GM19099 (cell line): ENCODE measurements around the gene KRTAP5-6.

Experiments
- POLR2A ChIP-seq: IDR thresholded peaks from 3 replicates; pipeline ENCODE4 v1.6.1; 2011; ENCODE audit warnings: low read depth; ENCODE audit not compliant: insufficient read length; ENCODE audit errors: extremely low read depth

The KRTAP5-6 gene

DNA sequence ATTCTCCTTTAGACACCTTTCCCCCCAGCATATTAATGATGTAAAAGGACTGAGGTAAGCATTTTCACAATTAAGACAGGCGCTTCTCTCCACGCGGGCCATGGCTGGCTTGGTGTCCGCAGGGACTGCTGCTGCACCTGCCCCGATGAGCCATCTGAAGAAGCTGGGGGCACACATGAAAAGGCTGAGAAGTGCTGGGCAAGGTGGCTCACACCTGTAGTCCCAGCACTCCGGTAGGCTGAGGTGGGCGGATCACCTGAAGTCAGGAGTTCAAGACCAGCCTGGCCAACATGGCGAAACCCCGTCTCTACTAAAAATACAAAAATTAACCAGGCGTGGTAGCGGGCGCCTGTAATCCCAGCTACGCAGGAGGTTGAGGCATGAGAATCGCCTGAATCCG is 21.3 kb downstream of the KRTAP5-6 start:
- TF ChIP-seq POLR2A: no peak

DNA sequence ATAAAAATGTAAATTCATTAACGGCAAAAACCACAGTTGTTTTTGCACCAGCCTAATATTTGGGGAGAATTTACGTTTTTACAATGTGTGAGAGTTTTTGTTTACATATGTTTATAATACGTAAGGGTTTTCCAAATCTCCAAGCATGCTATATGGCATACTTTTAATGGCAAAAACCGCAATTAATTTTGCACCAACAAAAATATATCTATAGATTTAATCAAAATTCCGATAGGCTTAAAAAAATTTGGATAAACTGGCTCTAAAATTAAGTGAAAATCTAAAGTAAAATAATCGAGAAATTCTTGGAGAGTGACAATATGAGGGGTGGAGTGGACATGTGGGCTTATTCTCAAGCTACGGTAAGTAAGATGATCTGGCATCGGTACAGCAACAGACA is 22.8 kb downstream of the KRTAP5-6 start:
- TF ChIP-seq POLR2A: no peak

DNA sequence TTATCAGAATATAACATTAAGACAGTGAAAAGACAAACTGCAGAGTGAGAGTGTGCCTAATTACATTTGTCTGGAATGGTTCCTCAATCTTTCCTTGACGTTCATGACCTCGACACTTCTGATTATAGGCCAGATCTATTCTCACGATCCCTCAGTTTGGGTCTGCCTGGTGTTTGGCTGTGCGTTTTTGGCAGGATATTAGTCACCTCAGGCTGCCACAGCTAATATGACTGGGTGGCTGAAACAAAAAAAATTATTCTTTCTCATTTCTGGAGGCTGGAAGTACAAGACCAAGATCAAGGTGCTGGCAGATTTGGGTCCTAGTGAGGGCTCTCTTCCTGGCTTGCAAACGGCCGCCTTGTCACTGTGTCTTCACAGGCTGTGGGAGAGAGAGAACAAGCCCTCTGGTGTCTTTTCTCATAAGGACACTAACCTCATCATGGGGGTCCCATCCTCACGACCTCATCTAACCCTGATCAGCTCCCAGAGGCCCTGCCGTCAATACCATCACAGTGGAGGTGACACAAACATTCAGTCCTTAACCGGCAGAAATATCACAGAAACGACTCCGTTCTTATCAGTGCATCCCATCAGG is 30.2 kb downstream of the KRTAP5-6 start:
- TF ChIP-seq POLR2A: no peak

DNA sequence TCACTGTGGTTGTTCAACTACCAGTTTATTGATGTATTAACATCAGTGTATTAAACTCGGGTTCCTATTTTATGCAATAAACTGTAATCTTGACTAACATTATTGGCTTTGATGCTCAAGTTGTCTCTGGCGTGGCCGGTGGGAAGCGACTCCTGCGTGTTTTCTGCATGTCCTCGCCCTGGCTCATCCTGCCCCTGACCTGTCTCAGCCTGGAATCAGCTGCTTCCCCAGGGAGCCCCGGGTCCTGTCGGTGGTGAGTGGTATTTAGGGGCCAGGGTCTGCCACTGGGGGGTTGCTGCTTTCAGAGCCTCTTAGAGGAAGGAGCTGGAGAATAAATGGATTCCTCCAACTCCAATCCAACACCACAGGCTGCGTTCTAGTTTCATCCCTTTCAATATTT is 30.9 kb downstream of the KRTAP5-6 start:
- TF ChIP-seq POLR2A: no peak

DNA sequence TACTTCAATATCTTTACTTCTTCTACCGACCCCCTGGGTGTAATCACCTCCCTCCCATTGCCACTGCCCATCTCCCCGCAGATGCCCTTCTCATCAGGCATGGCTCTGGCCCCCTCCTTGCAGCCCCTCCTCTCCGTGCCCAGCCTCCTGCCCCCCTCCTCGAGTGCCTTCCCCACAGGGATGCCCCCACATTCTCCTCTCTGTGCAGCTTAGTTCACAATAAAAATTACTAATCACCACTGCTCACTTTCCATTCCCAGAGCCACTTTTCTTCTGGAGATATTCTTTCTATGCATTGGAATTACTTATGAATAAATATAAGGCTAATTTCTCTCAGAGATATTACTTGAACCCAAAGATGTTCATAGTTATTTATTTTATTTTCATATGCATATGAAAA is 31.3 kb downstream of the KRTAP5-6 start:
- TF ChIP-seq POLR2A: no peak

DNA sequence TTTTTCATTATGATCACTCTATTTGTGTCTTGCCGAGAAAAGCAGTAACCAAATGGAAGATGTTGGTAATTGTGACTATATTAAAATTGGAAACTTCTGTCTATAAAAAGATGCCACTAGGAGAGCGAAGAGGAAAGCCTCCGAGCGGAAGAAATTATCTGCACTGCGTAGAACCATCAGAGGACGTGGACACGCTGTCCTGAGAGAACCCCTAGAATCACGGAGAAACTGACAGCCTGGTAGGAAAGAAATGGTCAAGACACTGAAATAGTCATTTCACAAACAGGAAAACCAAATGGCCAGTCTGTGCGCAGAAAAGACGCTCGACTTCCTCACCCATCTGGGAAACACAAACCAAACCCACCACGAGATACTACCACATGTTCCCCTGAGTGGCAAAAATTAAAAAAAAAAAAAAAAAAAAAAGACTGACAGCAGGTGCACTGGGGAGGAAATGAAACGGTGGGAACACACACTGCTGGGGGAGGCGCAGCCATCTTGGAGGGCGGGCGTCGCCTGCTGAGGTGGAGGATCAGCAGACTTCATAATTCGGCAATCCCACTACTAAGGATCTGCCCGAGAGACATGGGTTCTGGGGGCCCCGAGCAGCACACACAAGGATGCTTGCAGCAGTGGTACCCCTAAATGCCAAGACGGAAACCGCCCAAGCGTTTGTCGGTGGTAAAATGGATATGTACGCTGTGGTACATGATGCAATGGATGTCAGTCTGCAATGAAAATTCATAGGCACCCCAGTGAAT is 32.1 kb downstream of the KRTAP5-6 start:
- TF ChIP-seq POLR2A: no peak

DNA sequence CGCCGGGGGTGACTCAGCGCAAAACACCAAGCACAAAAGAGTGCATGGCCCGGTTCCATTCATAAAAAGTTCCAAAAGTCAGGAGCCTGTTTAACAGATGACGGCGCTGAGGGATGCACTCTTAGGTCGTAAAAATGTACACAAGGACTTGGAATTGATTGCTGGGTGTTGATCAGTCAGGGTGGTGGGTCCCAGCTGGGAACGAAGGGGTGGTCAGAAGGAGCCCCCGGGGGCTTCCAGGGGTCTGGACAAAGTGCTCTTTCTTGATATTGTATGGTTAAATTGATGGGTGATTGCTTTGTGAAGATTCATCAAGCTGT is 32.7 kb downstream of the KRTAP5-6 start:
- TF ChIP-seq POLR2A: no peak

DNA sequence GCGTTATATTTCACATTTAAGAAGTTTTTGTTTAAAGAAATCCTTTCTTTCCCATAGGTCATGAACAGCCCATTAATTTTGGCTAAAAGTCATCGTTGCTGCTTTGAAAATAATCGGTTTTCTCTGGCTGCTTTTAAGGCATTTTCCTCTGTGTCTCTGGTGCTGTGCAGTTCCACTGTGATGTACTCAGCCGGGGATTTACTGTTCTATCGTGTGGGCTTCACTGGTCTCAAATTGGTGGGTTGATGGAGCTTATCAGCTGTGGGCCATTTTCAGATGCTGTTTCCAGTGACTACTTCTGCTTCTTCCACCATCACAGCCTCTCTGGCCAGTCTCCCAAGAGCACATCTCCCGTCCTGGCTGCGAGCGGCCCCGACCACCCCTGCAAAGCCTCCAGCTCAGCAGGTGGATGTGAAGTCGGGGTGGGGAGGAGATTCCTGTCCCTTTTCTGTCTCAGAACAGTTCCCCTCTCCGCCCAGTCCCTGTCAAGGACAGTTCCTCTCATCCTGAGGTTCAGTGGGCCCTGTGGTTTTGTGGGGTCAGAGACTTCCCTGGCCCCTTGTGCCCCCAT is 33.1 kb downstream of the KRTAP5-6 start:
- TF ChIP-seq POLR2A: no peak

DNA sequence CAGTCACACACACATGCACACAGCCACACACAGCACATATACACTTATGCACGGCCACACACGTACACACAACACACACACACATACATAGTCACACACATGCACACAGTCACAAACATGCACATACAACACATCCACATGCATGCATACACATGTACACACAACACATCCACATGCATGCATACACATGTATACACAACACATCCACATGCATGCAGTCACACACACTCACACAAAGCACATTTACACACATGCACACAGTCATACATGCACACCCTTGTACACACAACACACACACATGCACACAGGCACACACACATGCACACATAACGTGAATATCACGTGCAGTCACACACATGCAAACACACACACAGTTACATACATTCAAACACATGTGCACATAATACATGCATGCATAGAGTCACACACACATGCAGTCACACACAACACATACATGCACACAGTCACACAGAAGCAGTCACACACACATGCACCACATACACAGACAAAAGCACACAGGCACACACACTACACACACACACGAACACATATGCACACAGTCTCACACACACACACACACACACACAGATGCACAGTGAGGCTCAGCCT is 34.6 kb downstream of the KRTAP5-6 start:
- no peak for TF ChIP-seq POLR2A

DNA sequence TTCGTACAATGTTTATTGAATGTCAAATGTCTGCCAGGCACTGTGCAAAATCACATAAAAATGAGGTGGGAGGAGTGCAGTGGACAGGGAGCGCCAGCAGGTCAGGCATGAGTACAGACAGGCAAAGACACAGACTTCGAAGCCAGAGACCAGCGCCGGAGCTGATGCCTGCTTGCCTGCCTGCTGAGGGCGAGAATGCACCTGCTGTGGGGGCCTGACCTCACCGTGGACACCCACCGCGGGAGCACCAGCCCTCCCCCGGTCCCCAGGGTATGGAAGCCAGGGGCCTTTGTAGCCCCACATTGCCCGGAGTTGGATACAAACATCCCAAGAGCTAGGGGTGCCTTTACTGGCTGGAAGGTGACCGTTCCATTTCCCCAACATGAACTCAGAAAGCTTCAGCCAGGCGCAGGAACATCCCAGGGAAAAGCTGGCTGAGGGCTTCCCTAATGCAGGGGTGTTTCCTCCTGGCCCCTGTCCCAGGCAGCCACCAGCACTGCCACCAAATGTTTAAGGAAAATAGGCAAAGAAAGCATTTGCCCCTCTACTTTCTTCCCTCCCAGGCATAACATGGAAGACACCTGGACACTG is 35.5 kb downstream of the KRTAP5-6 start:
- TF ChIP-seq POLR2A: no peak

DNA sequence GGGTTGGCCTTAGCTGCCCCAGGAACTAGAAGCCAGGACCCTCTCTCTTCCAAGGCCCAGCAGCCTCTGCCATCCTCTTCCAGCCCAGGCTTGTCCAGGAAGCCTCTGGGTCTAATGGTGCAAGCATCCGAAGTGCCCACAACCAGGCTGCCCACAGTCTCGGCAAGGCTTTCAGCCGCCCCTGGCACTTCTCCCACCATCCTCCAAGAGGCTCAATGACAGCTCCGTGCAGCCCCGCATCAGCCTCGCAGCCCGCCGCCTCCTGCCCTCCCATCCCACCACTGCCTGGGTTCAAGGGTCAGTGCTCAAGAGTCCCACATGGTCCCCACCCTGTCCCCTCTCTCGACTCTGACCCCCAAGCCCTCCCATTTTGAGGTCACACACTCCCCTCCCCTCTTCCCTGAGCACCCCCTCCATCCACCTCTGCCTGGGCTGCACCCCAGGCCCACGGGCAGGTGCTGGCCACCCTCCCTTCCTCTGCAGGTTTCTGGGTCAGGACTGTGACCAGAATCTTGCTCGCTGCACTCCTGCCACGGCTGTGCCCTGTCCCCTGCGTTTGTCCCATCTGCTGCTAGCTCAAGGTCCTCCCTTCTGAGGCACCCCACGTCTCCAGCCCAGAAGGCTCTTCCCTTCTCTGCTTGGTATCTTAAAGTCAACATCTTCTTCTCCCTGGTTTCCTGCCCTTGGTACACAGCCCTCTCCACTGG is 36.2 kb downstream of the KRTAP5-6 start:
- no peak for TF ChIP-seq POLR2A

DNA sequence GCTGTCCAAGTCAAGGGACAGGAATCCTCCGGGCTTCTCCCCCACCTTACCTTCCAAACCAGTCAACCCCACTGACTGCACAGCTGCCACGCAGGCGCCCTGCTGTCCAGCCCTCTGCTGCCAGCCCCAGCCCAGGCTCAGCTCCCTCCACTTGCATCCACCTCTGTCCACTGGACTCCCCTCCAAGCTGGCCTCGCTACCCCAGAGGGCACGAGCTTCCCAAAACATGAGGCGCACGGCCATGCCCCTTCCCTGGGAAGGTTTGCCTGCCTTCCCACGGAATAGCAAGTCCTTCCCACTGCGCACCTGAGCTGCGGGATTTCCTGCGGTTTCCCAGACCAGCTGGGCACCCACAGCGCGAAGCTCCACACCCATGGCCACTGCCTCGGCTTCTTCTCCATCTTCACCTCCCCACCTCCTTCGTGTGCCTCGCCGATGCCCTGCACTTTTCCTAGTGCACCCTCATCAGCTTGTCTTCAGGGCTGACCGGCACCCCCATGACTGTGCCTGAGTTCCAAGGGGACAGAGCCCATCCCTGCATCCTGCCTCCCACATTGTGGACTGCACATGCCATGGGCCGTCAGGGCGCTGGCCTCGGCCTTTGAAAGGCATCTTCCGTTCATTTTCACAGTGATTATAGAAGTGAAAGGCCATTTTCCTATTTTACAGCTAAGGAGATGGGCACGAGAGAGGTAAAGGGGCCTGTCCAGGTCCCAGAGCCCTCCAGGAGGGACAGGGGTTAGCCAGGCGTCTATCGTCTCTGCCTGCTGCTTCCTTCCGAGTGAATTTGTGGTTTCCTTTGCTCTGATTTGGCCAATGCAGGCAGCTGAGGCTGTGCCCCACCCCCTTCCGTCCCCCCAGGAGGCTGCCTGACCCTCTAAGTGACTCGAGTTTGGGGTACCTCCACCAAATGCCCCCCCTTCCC is 37.0 kb downstream of the KRTAP5-6 start:
- TF ChIP-seq POLR2A: no peak

DNA sequence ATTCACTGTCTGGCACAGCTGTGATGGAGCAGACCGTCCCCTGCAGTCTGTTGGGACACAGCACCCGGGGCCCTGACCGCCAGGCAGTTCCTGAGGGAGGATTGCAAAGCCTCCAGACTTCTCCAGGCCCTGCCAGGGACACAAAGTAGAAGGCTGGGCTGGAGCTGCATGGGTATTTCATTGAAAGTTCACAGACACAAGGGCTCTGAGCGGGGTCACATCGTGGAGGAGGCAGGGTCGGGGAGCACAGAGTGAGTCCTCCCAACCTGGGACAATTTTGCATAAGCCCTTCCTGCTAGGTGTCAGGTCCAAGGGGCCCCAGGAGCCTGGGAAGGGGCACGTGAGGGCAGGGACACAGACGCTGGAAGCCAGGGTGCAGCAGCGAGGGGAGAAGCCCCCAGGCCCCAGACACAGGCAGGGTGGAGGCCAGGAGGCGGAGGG is 37.7 kb downstream of the KRTAP5-6 start:
- TF ChIP-seq POLR2A: no peak

DNA sequence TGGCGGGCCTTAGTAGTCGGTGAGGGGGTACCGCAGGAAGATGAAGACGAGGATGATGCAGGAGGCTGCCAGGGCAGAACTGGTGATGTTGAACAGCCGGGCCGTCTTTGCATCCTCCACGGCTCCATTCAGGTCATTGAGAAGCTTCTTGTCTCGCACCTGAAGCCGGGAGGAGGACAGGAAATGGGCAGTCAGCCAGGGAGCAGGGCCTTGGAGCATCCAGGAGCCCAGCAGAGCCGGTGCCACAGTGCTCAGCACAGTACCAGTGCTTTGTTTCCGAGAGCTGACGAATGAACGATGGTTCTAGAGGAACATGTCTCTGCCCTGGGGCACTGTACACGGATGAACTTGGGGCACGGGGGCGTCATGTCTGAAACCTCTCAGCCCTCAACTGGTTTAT is 38.3 kb downstream of the KRTAP5-6 start:
- TF ChIP-seq POLR2A: no peak
